Hematopoietic multipotent progenitor cell treated with erythropoietin and hydrocortisone succinate and interleukin-3 and kit ligand, for 6 days (in vitro differentiated cells): Measurements from ENCODE around the gene AREL1.

Experiments
- DNase-seq: peaks from one replicate; pipeline ENCODE4 v3.0.0-alpha.2; 2015

AREL1 gene

DNA sequence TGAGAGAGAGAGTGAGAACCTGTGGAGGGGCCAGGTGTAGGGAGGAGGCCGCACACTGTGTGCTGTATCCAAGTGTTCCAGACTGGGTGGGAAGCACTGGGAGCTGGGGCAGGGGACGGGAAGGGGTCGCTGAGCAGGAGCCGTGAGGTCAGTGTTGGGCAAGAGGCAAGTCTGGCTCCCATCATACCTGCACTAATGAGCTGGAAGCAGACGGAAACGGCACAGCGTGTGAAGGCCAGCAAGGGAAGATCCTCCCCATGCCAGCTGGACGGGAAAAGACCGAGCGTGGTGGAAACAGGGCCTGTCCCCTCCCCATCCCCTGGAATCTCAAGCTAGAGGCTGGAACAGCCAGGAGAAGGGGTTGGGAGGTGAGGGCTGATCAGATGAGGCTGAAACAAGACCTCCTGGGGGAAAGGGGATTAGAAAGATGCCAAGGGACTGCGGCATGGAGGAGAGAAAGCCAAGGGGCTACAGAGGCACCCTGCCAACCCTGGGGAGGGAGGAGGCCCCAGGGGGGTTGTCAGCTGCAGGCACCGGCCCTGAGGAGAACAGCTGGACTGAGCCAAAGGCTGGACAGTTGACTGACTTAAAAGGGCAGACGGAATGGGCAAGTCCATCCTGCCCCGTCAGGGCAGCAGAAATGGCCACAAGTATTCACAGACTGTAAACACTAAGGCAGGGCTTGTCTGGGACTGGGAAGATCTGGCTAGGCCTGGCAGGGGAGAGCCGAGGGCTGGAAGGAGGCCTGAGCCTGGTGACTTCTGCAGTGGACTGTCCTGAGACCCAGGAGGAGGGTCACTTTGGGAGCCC is 81.8 kb downstream of the AREL1 start:
- no peak for DNase-seq

DNA sequence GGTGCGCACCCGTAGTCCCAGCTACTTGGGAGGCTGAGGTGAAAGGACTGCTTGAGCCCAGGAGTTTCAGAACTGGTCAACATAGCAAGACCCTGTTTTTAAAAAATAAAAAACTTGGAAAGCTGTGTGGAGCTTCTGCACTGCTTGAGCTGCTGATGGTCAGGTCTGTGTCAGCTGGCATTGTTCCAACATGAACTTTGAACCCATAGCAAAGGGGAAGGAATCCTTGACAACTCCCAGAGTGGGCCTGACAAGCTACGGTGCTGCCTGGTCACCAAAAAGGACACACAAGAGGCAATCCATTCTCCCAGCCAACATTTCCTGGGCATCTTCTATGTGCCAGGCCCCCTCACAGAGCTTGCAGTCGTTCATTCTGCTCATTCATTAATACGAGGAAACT is 84.5 kb downstream of the AREL1 start:
- no peak for DNase-seq

DNA sequence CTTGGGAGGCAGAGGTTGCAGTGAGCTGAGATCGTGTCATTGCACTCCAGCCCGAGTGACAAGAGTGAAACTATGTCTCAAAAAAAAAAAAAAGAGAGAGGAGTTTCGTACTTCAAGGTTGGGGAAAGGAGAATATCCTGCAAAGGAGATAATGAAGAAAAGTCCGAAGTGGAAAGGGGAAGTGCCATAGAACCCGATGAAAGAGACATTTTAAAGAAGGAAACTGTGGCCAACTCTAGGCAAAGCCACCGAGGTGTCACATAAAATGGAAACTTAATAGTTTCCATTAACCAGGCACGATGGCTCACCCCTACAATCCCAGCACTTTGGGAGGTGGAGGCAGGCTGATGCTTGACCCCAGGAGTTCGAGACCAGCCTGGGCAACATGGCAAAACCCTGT is 85.8 kb downstream of the AREL1 start:
- DNase-seq, result peak; percentile 51

DNA sequence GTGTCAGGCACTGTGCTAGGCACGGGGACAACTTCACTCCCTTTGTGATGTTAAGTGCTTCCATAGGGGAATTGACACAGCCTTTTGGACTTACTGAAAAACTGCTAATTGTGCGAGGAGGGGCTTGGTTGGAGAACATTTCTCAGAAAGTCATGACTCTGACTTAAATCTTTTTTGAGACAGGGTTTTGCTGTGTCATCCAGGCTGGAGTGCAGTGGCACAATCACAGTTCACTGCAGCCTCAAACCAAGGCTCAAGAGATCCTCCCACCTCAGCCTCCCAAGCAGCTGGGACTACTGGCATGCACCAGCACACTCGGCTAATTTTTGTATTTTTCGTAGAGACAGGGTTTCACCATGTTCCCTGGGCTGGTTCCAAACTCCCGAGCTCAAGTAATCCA is 90.6 kb downstream of the AREL1 start:
- DNase-seq, result no peak

DNA sequence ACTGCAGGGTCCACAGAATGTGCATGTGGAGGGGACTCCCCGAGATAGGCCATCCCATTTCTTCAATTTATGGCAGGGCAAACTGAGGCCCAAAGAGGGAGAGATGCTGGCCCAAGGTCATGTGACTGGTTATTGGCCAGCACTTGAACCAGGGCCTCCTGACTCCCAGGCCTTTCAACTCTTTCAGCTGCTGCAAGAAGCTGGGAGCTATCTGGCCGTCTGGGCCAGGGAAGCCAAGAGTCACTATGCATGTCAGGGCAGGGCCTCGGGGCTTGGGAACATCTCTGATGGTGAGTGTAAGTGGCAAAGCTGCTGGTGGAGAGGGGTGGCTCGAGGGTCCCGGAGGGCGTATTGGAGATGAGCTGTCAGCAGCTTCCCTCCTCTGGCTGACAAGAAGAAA is 91.3 kb downstream of the AREL1 start:
- no peak for DNase-seq

DNA sequence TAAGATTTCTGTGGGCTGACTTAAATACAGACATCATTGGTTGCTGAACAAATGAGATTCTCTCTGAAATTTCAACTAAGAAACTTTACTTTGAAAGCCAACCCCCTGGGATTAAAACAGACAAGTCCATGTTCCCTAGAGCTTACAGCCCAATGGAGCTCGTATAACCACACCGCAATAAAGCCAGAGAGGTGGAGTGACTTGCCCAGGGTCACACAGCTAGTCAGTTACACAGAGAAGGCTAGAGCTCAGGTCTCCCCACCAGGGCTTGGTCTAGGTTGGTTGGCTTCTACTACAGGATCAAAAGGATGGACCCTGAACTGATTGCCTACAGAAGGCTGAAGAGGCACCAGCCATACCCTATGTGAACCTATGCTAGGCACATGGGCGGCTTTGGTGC is 92.0 kb downstream of the AREL1 start:
- DNase-seq, result no peak

DNA sequence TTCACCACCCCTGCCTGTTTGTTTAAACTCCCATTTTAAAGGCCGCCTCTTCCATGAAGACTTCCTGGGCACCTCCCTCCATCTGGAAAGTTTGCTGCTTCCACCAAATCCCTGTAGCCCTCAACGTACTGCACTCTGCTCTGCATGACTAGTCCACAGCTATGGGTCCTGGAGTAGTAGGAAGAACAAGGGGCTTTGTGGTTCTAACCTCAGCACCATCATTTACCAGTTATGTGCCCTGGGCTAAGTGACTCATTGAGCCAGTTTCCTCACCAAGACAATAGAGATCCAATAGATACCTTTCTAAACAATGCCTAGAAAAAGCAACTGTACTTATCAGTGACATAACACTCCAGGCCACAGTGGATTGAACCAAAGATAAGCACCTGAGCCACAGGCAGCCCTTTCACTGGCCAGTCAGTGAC is 92.4 kb downstream of the AREL1 start:
- peak; percentile 72 for DNase-seq

DNA sequence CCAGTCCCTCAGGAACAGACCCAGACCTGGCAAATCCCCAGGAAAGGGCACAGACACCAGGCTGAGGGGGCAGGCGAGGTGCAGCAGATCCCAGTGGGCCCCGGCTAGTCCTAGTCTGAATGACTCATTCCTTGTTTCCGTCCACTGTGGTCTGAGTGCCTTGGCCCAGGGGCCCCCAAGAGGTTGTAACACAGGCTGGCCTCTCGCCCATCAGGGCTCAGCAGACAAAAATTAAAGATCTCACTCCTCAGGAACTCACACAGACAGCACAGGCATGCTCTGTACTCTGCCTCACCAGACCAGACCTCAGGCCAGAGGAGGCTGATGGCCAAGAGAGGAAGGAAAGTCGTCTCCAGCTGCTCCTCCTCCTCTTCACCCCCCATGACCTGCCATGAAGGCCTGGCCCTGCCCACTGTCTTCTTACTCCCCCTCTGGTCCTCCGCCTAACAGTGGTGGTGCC is 93.2 kb downstream of the AREL1 start:
- no peak for DNase-seq

DNA sequence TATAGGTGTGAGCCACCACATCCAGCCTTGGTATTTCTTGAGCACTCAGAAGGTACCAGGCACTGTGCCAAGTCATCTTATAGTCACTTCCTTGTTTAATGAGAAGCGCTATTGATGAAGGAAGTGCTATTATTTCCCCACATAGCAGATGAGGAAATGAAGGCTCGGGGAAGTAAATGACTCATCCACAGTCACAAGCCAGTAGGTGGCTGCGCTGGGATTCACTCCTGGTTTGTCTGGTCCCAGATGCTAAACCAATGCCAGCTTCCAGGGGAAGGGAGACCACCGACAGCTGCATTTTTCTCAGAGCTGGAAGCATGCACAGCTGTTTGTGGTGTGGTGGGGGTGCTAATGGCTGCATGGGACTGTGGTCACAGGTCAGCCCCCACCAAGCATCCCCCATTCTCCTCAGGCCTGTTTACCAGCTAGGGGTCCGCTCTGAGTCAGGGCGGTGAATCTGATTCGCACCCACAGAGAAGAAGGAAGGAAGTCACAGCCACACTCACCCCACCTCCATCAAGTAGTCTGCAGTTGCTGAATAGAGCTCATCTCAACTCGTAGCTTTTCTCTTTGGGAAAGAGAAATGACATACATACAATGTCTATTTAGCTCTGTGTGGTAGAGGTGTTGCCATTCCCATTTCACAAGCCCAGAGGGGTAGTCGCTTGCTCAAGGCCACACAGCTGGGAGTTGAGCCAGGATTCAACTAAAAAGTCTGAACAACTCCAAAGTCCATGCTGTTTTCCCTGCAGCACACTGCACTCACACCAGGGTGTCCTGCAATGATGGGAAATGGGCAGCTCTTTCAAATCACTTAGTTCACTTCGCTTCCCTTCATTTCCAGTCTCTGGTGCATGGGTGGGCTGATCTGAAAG is 94.6 kb downstream of the AREL1 start:
- peak; percentile 82 for DNase-seq

DNA sequence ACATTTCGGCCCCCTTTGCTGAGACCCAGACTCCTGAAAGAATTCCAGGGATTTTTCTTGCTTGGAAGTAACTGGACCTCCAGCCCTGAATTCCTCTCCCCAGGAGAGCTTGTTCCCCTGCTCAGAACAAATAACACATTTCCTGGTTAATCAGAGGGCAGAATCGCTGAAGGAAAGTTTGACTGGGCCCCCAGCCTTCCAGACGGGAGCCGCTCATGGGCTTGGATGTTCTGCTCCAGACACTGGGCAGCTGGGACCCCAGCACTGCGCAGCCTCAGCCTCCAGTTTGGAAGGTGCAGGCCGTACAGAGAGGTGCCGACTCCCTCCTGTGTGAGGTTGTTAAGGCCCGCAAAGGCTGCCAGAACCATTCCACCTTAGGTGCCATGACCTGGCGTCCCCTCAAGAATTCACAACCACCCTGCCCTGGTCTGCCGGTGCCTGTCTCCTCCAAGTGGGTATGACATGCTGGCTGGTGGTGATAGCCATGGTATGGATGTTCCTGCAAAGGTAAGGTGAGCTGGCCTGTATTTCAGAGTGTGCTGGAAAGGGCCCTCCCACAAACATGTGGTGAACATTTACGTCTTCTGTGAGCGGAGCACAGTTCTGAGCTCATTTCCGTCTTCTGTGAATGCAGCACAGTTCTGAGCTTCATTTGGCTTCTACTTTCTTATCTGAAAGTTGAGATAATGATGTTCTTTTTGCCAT is 95.7 kb downstream of the AREL1 start:
- DNase-seq, result no peak

DNA sequence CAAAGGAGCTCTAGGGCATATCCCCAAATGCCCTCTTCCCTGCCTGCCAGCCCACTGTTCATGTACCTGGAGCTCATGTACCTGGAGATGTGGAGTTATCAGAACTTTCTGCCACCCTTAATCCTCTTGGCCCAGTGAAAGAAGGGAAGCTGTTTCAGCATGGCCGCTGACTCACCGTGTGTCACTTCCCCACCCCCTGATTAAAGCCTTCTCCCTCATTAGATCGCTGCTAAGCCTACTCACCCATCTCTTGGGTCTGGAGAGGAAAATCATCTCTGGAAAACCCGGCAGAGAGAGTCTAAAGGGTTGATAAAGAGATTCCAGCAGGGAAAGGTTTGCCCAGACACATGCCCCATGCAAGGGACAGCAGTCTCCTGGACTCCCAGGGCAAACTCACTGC is 96.4 kb downstream of the AREL1 start:
- no peak for DNase-seq

DNA sequence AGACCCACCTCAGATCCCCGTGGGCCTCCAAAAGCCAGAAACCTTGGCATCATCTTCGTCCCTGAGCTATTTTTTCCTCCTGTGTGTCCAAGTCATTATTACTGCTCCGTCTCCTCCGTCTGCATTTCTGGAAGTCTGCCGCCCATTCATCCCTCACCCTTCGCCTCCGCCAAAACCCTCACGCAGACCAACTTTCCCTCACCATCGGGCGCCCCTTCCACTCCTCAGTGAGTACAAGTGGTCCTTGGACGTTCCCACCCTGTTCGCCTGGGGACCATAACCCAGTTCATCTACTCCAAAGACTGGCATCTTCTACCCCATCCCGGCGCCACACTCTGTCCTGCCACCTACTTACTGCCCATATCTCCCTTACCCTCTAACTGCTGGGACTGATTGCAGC is 97.1 kb downstream of the AREL1 start:
- no peak for DNase-seq

DNA sequence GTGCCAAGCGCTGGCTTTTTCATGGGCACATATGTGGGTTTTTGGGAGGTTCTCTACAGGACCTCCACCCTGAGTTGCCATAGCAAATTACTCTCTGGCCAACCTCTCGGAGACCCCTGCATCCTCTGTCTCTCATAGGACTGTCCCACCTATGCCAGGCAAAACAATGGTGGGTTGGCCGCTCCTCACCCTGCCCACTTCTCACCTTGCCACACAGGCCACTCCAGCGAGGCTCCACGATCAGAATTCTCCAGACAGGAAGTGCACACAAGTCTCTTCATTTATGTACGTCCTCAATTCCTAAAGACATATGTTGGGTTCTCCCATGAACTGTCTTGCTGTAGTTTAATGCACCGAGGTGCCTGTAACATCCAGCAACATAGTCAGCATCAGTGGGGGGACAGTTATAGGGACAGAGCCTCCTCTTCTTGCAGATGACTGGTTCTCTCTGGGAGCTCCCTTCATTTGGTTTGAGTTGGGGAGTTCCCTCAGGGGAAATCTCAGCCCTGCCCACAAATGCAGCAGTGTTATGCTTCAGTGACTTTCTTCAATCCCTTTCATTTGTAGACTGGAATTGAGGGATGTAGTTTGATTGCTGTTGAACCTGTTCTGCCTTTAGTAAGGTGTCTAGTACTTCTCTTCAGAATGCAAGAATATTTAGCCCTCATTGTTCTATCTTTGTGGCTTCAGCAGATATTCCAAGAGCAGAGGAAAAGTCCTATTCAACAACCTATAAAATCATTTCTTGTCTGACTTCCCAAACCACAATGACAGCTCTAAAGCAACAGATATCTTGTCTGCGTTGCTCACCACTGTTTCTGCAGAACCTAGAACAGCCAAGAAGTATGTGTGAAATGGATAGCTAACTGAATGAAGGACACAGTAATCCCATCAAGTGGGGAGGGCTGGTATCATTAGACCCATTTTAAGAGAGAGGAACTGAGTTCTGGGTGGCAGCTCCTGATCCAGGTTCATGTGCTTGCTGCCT is 98.1 kb downstream of the AREL1 start:
- no peak for DNase-seq

DNA sequence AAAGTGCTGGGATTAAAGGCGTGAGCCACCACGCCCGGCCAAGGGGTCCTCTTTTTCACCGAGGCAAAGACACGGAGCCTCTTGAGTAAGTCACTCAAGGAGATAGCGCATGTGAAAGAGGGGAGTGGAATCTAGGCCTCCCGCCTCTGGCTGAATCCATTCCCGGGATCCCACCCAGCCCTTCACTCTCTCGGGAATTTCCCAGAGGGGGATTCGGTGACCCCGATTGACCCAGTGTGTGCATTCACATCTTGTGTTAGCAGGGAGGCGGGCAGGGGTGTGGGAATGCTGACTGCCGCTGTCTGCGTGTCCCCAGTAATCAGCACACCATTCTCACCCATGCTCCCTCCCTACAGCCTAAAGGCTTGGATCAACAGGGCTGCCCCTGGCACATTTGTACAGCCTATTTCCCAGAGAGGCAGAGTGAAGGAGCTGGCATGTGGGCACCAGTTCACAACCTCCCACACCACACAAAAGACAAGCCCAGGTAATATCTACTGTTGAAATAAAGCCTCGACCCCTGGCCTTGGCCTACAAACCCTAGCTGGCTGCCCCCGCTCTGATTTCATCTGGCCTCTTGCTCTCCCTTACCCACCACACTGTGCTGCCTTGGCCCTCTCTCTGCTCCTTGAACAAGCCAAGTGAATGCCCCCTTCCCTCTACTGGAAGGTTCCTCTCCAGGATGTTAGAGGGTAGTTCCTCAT is 99.5 kb downstream of the AREL1 start:
- DNase-seq, result no peak

DNA sequence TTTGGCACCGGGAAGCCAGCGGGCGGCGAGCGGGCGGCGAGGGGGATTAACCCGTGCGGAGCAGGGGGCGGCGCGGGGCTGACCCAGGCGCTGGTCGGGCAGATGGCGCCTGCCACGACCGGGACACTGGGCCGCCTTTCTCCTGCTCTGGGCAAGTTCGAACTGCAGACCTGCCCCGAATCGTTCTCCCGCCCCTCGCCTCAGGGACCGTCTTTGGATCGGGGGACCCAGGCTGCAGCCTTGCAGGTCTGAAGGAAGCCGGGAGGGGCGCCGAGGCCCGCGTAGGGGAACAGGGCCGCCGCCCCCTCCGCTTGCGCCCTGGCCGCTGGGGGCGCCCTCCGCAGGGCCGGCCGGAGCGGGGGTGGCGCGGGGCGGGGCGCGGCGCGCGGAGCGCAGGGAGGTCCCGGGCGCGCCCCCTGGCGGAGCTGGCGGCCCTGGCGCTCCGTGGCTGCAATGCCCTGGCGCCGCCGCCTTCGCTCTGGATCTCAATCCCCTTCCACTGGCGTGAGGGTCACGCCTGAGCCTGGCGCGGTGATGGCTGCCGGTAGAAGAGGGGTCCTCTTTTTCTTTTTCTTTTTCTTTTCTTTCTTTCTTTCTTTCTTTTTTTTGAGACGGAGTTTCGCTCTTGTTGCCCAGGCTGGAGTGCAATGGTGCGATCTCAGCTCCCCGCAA is 100.4 kb downstream of the AREL1 start:
- DNase-seq, result peak; percentile 87

DNA sequence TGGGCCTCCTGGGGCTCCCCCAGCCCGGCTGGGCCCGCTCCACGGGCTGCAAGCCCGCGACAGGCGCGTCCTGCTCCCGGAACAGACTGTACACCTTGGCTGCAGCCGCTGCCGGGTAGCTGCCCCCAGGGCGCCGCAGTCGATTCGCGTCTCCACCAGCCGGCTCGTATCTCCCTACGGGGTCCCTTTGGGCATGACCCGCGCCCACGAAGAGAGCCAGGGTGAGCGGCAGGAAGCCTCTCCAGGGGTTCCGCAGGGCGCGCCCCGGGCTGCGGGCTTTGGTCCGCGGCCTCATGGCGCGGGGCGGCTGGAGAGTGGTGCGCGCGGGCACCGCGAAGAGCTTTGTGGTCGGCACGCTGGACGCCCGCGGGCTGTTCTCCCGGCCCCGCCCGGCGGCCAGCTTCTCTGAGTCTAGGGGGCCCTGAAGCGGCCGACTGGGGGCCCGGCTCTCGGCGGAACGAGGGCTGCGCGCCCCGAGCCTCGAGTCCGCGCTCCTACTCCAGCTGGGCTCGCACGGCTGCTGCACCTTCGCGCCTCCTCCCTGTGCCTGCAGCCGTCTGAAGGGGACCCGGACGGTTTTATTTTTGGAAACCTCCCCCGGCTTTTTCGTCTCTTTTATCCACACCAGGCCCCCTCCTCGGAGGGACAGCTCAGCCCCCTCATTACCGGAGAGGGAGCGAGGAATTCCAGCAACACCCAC is 101.1 kb downstream of the AREL1 start, which contains the start of gene LTBP2:
Gene LTBP2 (minus strand): TSS at position 588 of the 700 bp plus-strand sequence. CDS start 293 bp downstream, at position 295.
- DNase-seq, result peak; percentile 24
